Caco-2 (cell line): ENCODE data around the gene AP3S2. TPM values are rescaled to one million over a fixed set of nuclear protein-coding genes. Genes with fewer than 3 reads are reported as not detected.

ENCODE experiments used
- BruUV-seq: library from RNA; stranded (reverse); fragments of 400-500 nt; replicated peaks from 2 replicates; lab custom pipeline; 2021; lab: Mats Ljungman, UMichigan
- CTCF ChIA-PET: fragments of 300-600 bp; sonication (Branson Sonifier 250); formaldehyde crosslinking; loops from one replicate; lab custom pipeline; 2022; ENCODE audit warnings: antibody characterized with exemption; lab: Charles Lee
- POLR2A ChIA-PET: fragments of 300-600 bp; sonication (Branson Sonifier 250); formaldehyde crosslinking; loops from one replicate; lab custom pipeline; 2022; ENCODE audit warnings: antibody characterized with exemption; lab: Charles Lee
- DNase-seq, 2 experiments: peaks; one replicate each; pipeline versions ENCODE4 v3.0.0 to v3.0.0-alpha.2; 2020 to 2022
- H3K27me3 ChIP-seq: replicated peaks from 2 replicates; pipeline ENCODE4 v1.6.0; 2011; ENCODE audit warnings: low read length; ENCODE audit not compliant: control insufficient read depth, insufficient read depth
- H3K36me3 ChIP-seq: 2 replicates; pipeline ENCODE4 v1.5.1; 2011; ENCODE audit warnings: low read length; ENCODE audit not compliant: control insufficient read depth, insufficient read depth
- H3K4me1 ChIP-seq: fragments of 250-450 bp; sonication (Bioruptor Pico); 2 replicates; pipeline ENCODE4 v1.5.1; 2020; ENCODE audit warnings: mild to moderate bottlenecking
- H3K4me3 ChIP-seq: 2 replicates; pipeline ENCODE4 v1.5.1; 2011; ENCODE audit warnings: low read depth, mild to moderate bottlenecking, control low read depth, low read length
- H3K9me3 ChIP-seq: fragments of 250-450 bp; sonication (Bioruptor Pico); 2 replicates; pipeline ENCODE4 v1.5.1; 2020; ENCODE audit warnings: mild to moderate bottlenecking, moderate library complexity
- H3K27ac Mint-ChIP-seq: one replicate; pipeline ENCODE4 v1.8.0; 2022; ENCODE audit warnings: mixed read lengths; ENCODE audit not compliant: unreplicated experiment
- H3K27me3 Mint-ChIP-seq: one replicate; pipeline ENCODE4 v1.8.0; 2022; ENCODE audit warnings: mixed read lengths; ENCODE audit not compliant: insufficient read depth, unreplicated experiment
- H3K36me3 Mint-ChIP-seq: one replicate; pipeline ENCODE4 v1.8.0; 2022; ENCODE audit warnings: mild to moderate bottlenecking, mixed read lengths; ENCODE audit not compliant: insufficient read depth, unreplicated experiment
- H3K4me1 Mint-ChIP-seq: one replicate; pipeline ENCODE4 v1.8.0; 2022; ENCODE audit warnings: low read depth, mixed read lengths; ENCODE audit not compliant: unreplicated experiment
- H3K4me3 Mint-ChIP-seq: one replicate; pipeline ENCODE4 v1.8.0; 2022; ENCODE audit warnings: mild to moderate bottlenecking, moderate library complexity, mixed read lengths; ENCODE audit not compliant: unreplicated experiment
- H3K9me3 Mint-ChIP-seq: one replicate; pipeline ENCODE4 v1.8.0; 2022; ENCODE audit warnings: mixed read lengths; ENCODE audit not compliant: unreplicated experiment
- CTCF ChIP-seq, 2 experiments: fragments of 200-600 bp in 1 of 2; IDR thresholded peaks; 1 replicate in 1 of 2; 2 replicates in 1 of 2; pipeline versions ENCODE4 v1.5.1 to v1.8.0; 2011 to 2022; ENCODE audit warnings: antibody characterized with exemption in 1 of 2, control low read depth in 1 of 2, inconsistent platforms in 1 of 2, low read depth in 1 of 2, low read length in 1 of 2, mild to moderate bottlenecking in 1 of 2, moderate library complexity in 1 of 2; ENCODE audit not compliant: insufficient read depth in 1 of 2, severe bottlenecking in 1 of 2, unreplicated experiment in 1 of 2
- intact Hi-C: fragments of 100-400 bp; cut with micrococcal nuclease; formaldehyde crosslinking; loops from one replicate; pipeline ENCODE4 v1.10.0; 2022; ENCODE audit not compliant: unreplicated experiment
- total RNA-seq: library from RNA; stranded (reverse); gene quantifications from 2 replicates; pipeline ENCODE4 v1.2.3, GENCODE V29; 2022

Gene AP3S2
- total RNA-seq, 1 experiment from 2014 or later = 28.1 TPM

- no peaks in the 10 kb centered on the region for H3K4me1 Mint-ChIP-seq
- no peak for TF ChIP-seq CTCF (IDR thresholded peaks at IDR 0.05; ENCODE audit: insufficient read depth in 1 of 2, low read depth in 1 of 2, low read length in 1 of 2, severe bottlenecking in 1 of 2, unreplicated experiment in 1 of 2)
- H3K27ac Mint-ChIP-seq = no peak overlapping the region
- H3K4me3 ChIP-seq = no peak overlapping the region
- no peaks in the 10 kb centered on the region for H3K9me3 Mint-ChIP-seq
- no peak for DNase-seq
- peaks cover 3% of the 10 kb centered on the region; the same call in 1 of the 2 replicates for H3K9me3 ChIP-seq
- intact Hi-C loops = no loop called here
- CTCF ChIA-PET = interaction anchor here (0.6 to 4.1 kb wide), 2 partner anchors 16 to 117 kb away, joined by 3 to 154 read pairs; no protein-coding TSS in a partner anchor
- no peaks in the 10 kb centered on the region for H3K27me3 Mint-ChIP-seq
- POLR2A ChIA-PET = no interaction called here
- H3K36me3 Mint-ChIP-seq = peaks cover 26% of the 10 kb centered on the region
- H3K4me3 Mint-ChIP-seq = no peak overlapping the region
- BruUV-seq = no TSS peak
- H3K27me3 ChIP-seq = no peaks in the 10 kb centered on the region
- H3K4me1 ChIP-seq = peaks cover 6% of the 10 kb centered on the region; the same call in 1 of the 2 replicates
- H3K36me3 ChIP-seq = no peaks in the 10 kb centered on the region; the same call in 1 of the 2 replicates
Measured at GRCh38 chr15:89877083-89877425, 16.7 kb downstream of the AP3S2 start.

GRCh38 chr15:89876396-89877082 is 17.3 kb downstream of the AP3S2 start:
- POLR2A ChIA-PET = no interaction called here
- no peak overlapping the region for H3K4me3 Mint-ChIP-seq
- H3K27ac Mint-ChIP-seq = no peak overlapping the region
- no TSS peak for BruUV-seq
- Histone ChIP-seq H3K36me3 (no peaks in the 10 kb centered on the region; the same call in 1 of the 2 replicates), H3K27me3 (no peaks in the 10 kb centered on the region), H3K9me3 (peaks cover 3% of the 10 kb centered on the region; the same call in 1 of the 2 replicates), H3K4me3 (no peak overlapping the region), H3K4me1 (peaks cover 6% of the 10 kb centered on the region; the same call in 1 of the 2 replicates)
- intact Hi-C loops = no loop called here
- no peak for DNase-seq
- no peaks in the 10 kb centered on the region for H3K4me1 Mint-ChIP-seq
- peaks cover 26% of the 10 kb centered on the region for H3K36me3 Mint-ChIP-seq
- no peak for TF ChIP-seq CTCF (IDR thresholded peaks at IDR 0.05; ENCODE audit: insufficient read depth in 1 of 2, low read depth in 1 of 2, low read length in 1 of 2, severe bottlenecking in 1 of 2, unreplicated experiment in 1 of 2)
- no peaks in the 10 kb centered on the region for H3K27me3 Mint-ChIP-seq
- H3K9me3 Mint-ChIP-seq = no peaks in the 10 kb centered on the region
- CTCF ChIA-PET = interaction anchor here (0.6 to 4.1 kb wide), 2 partner anchors 15 to 116 kb away, joined by 3 to 154 read pairs; no protein-coding TSS in a partner anchor

- no peaks in the 10 kb centered on the region for H3K27me3 ChIP-seq
- no peak overlapping the region for H3K4me3 Mint-ChIP-seq
- no peak overlapping the region for H3K27ac Mint-ChIP-seq
- H3K4me3 ChIP-seq = no peak overlapping the region
- no peak for TF ChIP-seq CTCF (IDR thresholded peaks at IDR 0.05; ENCODE audit: insufficient read depth in 1 of 2, low read depth in 1 of 2, low read length in 1 of 2, severe bottlenecking in 1 of 2, unreplicated experiment in 1 of 2)
- intact Hi-C loops = loop anchor here (1.0 kb wide), 2 partner anchors 115 to 135 kb away; no protein-coding TSS in a partner anchor
- H3K4me1 Mint-ChIP-seq = no peaks in the 10 kb centered on the region
- peaks cover 6% of the 10 kb centered on the region; the same call in 1 of the 2 replicates for H3K4me1 ChIP-seq
- ChIA-PET POLR2A (no interaction called here), CTCF (interaction anchor here (1.8 to 4.1 kb wide), 3 partner anchors 103 to 136 kb away, joined by 12 to 154 read pairs (median 42); no protein-coding TSS in a partner anchor)
- peaks cover 29% of the 10 kb centered on the region for H3K36me3 Mint-ChIP-seq
- no TSS peak for BruUV-seq
- no peaks in the 10 kb centered on the region for H3K9me3 Mint-ChIP-seq
- DNase-seq = no peak
- no peaks in the 10 kb centered on the region for H3K27me3 Mint-ChIP-seq
- H3K36me3 ChIP-seq = no peaks in the 10 kb centered on the region; the same call in 1 of the 2 replicates
- peaks cover 3% of the 10 kb centered on the region; the same call in 1 of the 2 replicates for H3K9me3 ChIP-seq
Measured at GRCh38 chr15:89875741-89876140, 18.1 kb downstream of the AP3S2 start.
